ENCODE data around the gene OR4D9.

OR4D9 gene

DNA sequence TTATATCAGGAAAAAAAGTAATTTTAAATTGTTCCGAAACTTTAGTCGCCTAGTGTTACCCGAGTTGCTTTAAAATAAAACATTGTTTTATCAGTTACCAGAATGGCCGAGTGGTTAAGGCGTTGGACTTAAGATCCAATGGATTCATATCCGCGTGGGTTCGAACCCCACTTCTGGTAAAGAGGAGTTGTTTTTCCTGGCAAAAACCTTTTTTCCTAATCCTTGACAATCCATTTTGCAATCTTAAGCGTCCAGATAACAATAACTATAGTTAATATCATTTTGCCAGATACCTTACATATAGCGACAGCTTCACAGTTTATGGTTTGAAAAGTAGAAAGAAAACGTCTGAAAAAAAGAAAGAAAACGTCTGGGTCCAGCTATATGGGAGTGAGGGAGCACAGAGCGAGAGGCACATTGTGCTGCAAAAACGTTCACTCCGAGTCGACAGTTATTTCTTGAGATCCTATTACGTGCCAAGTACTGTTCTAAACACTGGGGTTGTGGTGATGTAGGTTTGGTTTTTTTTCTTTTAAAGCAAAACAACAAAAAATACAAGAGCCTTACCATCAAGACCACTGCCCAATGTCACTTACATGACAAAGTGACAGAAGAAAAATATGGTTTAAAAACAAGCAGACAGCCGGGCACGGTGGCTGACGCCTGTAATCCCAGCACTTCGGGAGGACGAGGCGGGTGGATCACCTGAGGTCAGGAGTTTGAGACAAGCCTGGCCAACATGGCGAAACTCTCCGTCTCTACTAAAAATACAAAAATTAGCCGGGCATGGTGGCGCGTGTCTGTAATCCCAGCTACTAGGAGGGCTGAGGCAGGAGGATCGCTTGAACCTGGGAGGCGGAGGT, 40.6 kb downstream of the OR4D9 start:
- Histone ChIP-seq H3K4me3 (ENCODE audit: low read length) (peak overlapping the region; percentile 83), H3K4me1 (ENCODE audit: insufficient read depth, low read length) (peaks cover 7% of the 10 kb centered on the region; the same call in 1 of the 2 replicates), H3K9ac (ENCODE audit: low read depth, low read length) (peak overlapping the region; percentile 69; the same call in 1 of the 2 replicates), H3K27me3 (ENCODE audit: insufficient read depth, low read length) (0 out of 2 replicates have a peak, but pooled peaks cover 5% of the 10 kb centered on the region), H3K27ac (ENCODE audit: low read length) (no peak overlapping the region), H3K36me3 (ENCODE audit: insufficient read depth, low read depth, low read length) (no peaks in the 10 kb centered on the region), H3K9me3 (ENCODE audit: insufficient read depth, low read depth, low read length) (no peaks in the 10 kb centered on the region)

- no peak overlapping the region for H3K27ac ChIP-seq (ENCODE audit: low read length)
- no peak overlapping the region for H3K4me3 ChIP-seq (ENCODE audit: low read length)
- H3K4me1 ChIP-seq (ENCODE audit: insufficient read depth, low read length) = peaks cover 4% of the 10 kb centered on the region; the same call in 1 of the 2 replicates
- H3K9ac ChIP-seq (ENCODE audit: low read depth, low read length) = no peak overlapping the region
- H3K27me3 ChIP-seq (ENCODE audit: insufficient read depth, low read length) = 0 out of 2 replicates have a peak, but pooled peaks cover 5% of the 10 kb centered on the region
- no peaks in the 10 kb centered on the region for H3K36me3 ChIP-seq (ENCODE audit: insufficient read depth, low read depth, low read length)
- no peaks in the 10 kb centered on the region for H3K9me3 ChIP-seq (ENCODE audit: insufficient read depth, low read depth, low read length)
These were observed 41.5 kb downstream of the OR4D9 start for GRCh38 chr11:59552844-59553243.

DNA sequence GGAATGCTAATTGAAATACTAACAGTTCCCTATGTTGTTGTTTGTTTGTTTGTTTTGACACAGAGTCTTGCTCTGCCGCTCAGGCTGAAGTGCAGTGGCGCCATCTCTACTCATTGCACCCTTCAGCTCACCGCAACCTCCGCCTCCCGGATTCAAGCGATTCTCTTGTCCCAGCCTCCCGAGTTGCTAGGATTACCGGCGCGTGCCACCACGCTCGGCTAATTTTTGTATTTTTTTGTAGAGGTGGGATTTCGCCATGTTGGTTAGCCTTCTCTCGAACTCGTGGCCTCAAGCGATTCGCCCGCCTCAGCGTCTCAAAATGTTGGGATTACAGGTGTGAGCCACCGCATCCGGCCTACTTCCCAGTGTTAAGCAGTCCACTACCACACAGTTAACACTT, 42.0 kb downstream of the OR4D9 start:
- H3K27ac ChIP-seq (ENCODE audit: low read length) = no peak overlapping the region
- H3K27me3 ChIP-seq (ENCODE audit: insufficient read depth, low read length) = 0 out of 2 replicates have a peak, but pooled peaks cover 5% of the 10 kb centered on the region
- no peak overlapping the region for H3K9ac ChIP-seq (ENCODE audit: low read depth, low read length)
- peaks cover 3% of the 10 kb centered on the region; the same call in 1 of the 2 replicates for H3K4me1 ChIP-seq (ENCODE audit: insufficient read depth, low read length)
- H3K36me3 ChIP-seq (ENCODE audit: insufficient read depth, low read depth, low read length) = no peaks in the 10 kb centered on the region
- no peaks in the 10 kb centered on the region for H3K9me3 ChIP-seq (ENCODE audit: insufficient read depth, low read depth, low read length)
- no peak overlapping the region for H3K4me3 ChIP-seq (ENCODE audit: low read length)

DNA sequence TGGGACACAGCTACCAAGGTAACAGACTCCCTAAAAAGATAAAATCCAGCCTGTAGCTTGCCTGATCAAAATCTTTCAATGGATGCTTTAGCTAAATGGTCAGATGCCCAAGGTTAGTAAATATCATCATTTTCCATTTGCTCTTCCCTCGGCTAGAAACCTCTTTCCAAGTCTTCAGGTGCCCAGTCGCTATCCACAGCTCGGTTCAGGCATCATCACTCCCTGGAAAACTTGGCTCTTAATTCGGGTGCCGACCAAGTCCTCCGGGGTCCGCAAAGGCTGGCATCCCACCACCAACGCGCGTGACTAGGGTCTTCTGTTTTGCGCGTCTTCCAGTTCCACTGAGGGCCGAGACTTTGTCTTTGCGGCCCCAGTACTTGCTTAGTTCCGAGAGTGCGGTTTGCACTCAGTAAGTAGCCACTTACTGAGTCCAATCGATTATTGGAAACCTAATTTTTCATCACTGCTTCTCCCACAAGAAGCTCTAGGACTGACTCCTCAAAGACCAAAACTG, 44.3 kb downstream of the OR4D9 start:
- no peaks in the 10 kb centered on the region for H3K9me3 ChIP-seq (ENCODE audit: insufficient read depth, low read depth, low read length)
- no peaks in the 10 kb centered on the region for H3K36me3 ChIP-seq (ENCODE audit: insufficient read depth, low read depth, low read length)
- peaks cover 7% of the 10 kb centered on the region; the same call in 1 of the 2 replicates for H3K4me1 ChIP-seq (ENCODE audit: insufficient read depth, low read length)
- no peak overlapping the region for H3K27ac ChIP-seq (ENCODE audit: low read length)
- H3K27me3 ChIP-seq (ENCODE audit: insufficient read depth, low read length) = 0 out of 2 replicates have a peak, but pooled peaks cover 5% of the 10 kb centered on the region
- H3K4me3 ChIP-seq (ENCODE audit: low read length) = peak overlapping the region; percentile 86
- H3K9ac ChIP-seq (ENCODE audit: low read depth, low read length) = peak overlapping the region; percentile 60; the same call in 1 of the 2 replicates

DNA sequence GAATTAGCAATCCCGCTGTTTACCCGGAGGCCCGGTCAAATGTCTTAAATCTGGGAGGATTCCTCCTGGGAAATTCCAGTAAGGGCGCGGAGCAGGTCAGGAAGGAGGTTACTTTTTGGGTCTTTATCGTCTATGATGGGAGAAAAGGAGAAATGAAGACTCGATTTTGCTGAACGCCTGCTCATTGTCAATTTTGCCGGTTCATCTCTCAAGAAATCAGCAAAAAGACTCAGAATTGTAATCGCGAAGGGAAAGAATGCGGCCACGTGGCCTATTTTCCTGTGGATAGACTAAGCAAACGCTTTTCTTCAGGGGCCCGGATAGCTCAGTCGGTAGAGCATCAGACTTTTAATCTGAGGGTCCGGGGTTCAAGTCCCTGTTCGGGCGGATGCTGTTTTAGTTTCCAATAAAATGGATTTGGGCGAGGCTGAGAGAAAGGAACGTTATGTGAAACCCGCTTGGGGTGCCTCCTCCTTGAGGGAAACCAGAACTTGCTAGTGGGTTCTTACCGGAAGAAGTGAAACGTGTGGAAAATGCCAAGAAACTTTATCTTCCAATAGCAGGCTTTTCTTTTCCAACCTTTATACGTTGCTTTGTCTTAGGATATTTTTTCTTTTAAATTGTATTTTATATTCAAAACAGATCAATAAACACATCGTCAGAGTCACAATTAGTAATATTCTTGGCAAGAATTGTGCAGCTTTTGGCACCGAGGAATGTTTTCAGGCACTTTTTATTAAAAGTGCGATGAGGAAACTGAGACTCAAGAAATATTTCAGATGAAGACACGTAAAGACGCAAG, 45.0 kb downstream of the OR4D9 start:
- Histone ChIP-seq H3K27ac (ENCODE audit: low read length) (no peak overlapping the region), H3K9ac (ENCODE audit: low read depth, low read length) (peak overlapping the region; percentile 60; the same call in 1 of the 2 replicates), H3K36me3 (ENCODE audit: insufficient read depth, low read depth, low read length) (no peaks in the 10 kb centered on the region), H3K4me1 (ENCODE audit: insufficient read depth, low read length) (peaks cover 7% of the 10 kb centered on the region; the same call in 1 of the 2 replicates), H3K9me3 (ENCODE audit: insufficient read depth, low read depth, low read length) (no peaks in the 10 kb centered on the region), H3K27me3 (ENCODE audit: insufficient read depth, low read length) (0 out of 2 replicates have a peak, but pooled peaks cover 5% of the 10 kb centered on the region), H3K4me3 (ENCODE audit: low read length) (peak overlapping the region; percentile 86)

DNA sequence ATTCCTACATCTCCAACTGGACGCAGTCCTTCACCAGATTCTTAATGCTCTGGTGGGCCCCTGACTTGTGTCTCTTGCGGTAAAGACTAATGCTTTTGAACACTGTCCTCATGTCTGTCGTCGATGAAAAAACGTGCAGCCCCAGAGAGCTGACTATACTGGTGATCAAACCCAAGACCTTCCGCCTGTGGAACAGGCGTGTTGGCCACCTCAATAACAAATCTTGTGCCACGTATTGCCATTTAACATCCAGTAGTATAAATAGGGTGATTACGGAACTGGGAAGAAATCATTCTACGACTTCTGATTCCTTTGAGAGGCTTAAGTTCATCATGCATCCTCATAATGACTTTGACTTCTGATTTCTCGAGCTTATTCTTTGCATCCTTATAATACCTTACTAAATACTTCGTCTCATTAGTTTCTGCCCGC, 45.6 kb downstream of the OR4D9 start:
- peak overlapping the region; percentile 3; the same call in 1 of the 2 replicates for H3K9ac ChIP-seq (ENCODE audit: low read depth, low read length)

DNA sequence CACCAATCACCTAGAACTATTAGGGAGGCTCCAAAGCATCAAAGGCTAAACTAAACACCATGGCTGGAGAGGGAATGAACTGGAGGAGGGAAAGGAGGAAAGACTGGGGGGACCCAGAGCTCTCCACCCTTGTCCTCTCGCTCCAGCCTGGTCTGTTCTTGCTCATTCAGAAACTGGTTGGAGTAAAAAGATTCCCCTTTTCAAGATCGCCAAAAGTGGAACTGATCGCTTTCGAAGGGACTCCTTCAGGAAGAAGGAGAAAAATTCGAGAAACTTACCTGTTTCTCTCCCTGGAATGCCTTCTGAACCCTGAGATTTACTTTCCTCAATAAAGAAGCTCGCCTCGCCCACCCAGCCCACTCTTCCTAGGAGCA, 46.9 kb downstream of the OR4D9 start:
- H3K4me3 ChIP-seq (ENCODE audit: low read length) = peak overlapping the region; percentile 78
- H3K36me3 ChIP-seq (ENCODE audit: insufficient read depth, low read depth, low read length) = no peaks in the 10 kb centered on the region
- H3K9me3 ChIP-seq (ENCODE audit: insufficient read depth, low read depth, low read length) = no peaks in the 10 kb centered on the region
- H3K9ac ChIP-seq (ENCODE audit: low read depth, low read length) = peak overlapping the region; percentile 67; the same call in 1 of the 2 replicates
- peaks cover 7% of the 10 kb centered on the region; the same call in 1 of the 2 replicates for H3K4me1 ChIP-seq (ENCODE audit: insufficient read depth, low read length)
- no peak overlapping the region for H3K27ac ChIP-seq (ENCODE audit: low read length)
- 0 out of 2 replicates have a peak, but pooled peaks cover 5% of the 10 kb centered on the region for H3K27me3 ChIP-seq (ENCODE audit: insufficient read depth, low read length)

More for the DNA sequence above, 45.6 kb downstream of the OR4D9 start:
- Histone ChIP-seq H3K4me1 (ENCODE audit: insufficient read depth, low read length) (peaks cover 7% of the 10 kb centered on the region; the same call in 1 of the 2 replicates), H3K36me3 (ENCODE audit: insufficient read depth, low read depth, low read length) (no peaks in the 10 kb centered on the region), H3K27me3 (ENCODE audit: insufficient read depth, low read length) (0 out of 2 replicates have a peak, but pooled peaks cover 5% of the 10 kb centered on the region), H3K4me3 (ENCODE audit: low read length) (peak overlapping the region; percentile 86), H3K9me3 (ENCODE audit: insufficient read depth, low read depth, low read length) (no peaks in the 10 kb centered on the region), H3K27ac (ENCODE audit: low read length) (no peak overlapping the region)

GRCh38 chr11:59559886-59560285, 48.5 kb downstream of the OR4D9 start:
- Histone ChIP-seq H3K36me3 (ENCODE audit: insufficient read depth, low read depth, low read length) (no peaks in the 10 kb centered on the region), H3K4me3 (ENCODE audit: low read length) (peak overlapping the region; percentile 90), H3K9me3 (ENCODE audit: insufficient read depth, low read depth, low read length) (no peaks in the 10 kb centered on the region), H3K27ac (ENCODE audit: low read length) (no peak overlapping the region), H3K27me3 (ENCODE audit: insufficient read depth, low read length) (0 out of 2 replicates have a peak, but pooled peaks cover 5% of the 10 kb centered on the region), H3K9ac (ENCODE audit: low read depth, low read length) (no peak overlapping the region), H3K4me1 (ENCODE audit: insufficient read depth, low read length) (peaks cover 7% of the 10 kb centered on the region; the same call in 1 of the 2 replicates)

DNA sequence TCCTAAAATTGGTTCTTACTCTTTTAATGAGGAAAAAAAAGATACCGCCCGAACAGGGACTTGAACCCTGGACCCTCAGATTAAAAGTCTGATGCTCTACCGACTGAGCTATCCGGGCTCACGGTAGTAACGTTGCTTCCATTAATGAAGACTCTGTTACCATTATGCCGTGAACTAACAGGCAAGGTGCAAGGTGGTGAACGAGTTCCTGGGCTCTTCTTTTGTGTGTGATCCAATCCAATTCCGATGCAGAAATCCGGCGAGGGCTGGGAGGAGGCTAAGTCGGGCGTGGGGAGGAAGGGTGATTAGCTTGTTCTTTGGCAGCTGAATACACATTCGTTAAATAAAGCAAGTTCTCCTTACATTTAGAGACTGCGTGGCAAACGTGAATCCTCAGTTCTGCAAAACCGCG, 49.0 kb downstream of the OR4D9 start:
- Histone ChIP-seq H3K9ac (ENCODE audit: low read depth, low read length) (peak overlapping the region; percentile 71; the same call in 1 of the 2 replicates), H3K9me3 (ENCODE audit: insufficient read depth, low read depth, low read length) (no peaks in the 10 kb centered on the region), H3K27ac (ENCODE audit: low read length) (no peak overlapping the region), H3K36me3 (ENCODE audit: insufficient read depth, low read depth, low read length) (no peaks in the 10 kb centered on the region), H3K4me1 (ENCODE audit: insufficient read depth, low read length) (peaks cover 7% of the 10 kb centered on the region; the same call in 1 of the 2 replicates), H3K4me3 (ENCODE audit: low read length) (peak overlapping the region; percentile 90), H3K27me3 (ENCODE audit: insufficient read depth, low read length) (0 out of 2 replicates have a peak, but pooled peaks cover 5% of the 10 kb centered on the region)

DNA sequence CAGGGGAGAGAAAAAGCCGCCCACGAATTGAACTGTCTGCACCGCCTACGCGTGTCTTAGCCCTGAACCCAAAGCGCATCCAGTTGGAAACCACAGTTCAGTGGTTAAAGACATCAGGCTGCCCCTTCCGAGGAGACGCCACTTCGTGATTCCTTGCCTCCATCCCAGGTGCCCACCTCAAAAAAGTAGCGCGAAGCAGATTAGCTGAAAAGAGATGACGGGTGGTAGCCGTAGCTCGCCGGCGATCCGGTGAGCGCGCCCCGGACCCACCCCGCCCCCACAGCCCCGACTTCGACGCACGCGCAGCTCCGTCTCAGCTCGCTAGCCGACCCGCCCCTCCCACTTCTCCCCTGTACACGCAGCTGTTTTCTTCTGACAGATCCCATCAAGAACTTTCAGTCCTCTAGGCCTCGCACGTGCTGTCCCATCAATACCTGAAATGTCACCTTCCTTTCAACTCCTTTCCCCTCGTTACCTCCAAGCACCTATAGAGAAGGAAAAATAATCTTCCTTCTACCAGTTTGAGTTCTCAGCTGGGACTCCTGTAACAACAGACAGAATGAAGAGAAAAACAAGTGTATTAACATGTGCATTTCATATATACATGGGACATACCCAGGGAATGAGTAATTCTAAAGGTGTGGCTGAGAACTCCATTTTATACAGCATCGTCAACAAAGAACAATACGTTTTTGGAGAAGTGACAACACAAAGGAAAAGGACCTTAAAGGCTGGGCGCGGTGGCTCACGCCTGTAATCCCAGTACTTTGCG, 49.5 kb downstream of the OR4D9 start:
- Histone ChIP-seq H3K4me1 (ENCODE audit: insufficient read depth, low read length) (peaks cover 7% of the 10 kb centered on the region; the same call in 1 of the 2 replicates), H3K27me3 (ENCODE audit: insufficient read depth, low read length) (no peaks in the 10 kb centered on the region), H3K4me3 (ENCODE audit: low read length) (peak overlapping the region; percentile 90), H3K9me3 (ENCODE audit: insufficient read depth, low read depth, low read length) (no peaks in the 10 kb centered on the region), H3K9ac (ENCODE audit: low read depth, low read length) (peak overlapping the region; percentile 71; the same call in 1 of the 2 replicates), H3K27ac (ENCODE audit: low read length) (no peak overlapping the region), H3K36me3 (ENCODE audit: insufficient read depth, low read depth, low read length) (no peaks in the 10 kb centered on the region)

Data from iPS-20b (cell line).